Testis (tissue), 2 donors: ENCODE data around the gene ARHGDIB.

Experiments used
- CTCF ChIP-seq, 3 experiments: fragments of 450-650 bp in 2 of 3; fragments of 200-600 bp in 1 of 3; sonication (generic) in 1 of 3; IDR thresholded peaks; one replicate each; pipeline ENCODE4 v1.5.1; 2016 to 2019; ENCODE audit warnings: antibody characterized with exemption in 3 of 3, mild to moderate bottlenecking in 2 of 3, moderate library complexity in 1 of 3
- POLR2A ChIP-seq: fragments of 450-650 bp; IDR thresholded peaks from one replicate; pipeline ENCODE4 v1.6.1; 2017; ENCODE audit warnings: antibody characterized with exemption, mild to moderate bottlenecking, moderate library complexity

DNA sequence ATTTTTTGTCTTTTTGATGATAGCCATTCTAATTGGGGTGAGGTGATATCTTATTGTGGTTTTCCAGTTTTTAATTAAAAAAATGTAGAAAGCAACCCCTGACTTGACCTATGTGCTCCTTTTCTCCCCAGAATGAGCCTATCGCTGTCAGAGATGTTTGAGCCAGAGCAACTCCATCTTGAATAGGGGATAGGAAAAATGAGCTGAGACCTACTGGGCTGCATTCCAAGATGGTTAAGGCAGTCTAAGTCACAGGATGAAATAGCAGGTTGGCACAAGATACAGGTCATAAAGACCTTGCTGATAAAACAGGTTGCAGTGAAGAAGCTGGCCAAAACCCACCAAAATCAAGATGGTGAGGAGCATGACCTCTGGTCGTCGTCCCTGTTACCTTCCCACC lies 36.9 kb downstream of the ARHGDIB start:
- no peak for TF ChIP-seq POLR2A
- no peak for TF ChIP-seq CTCF (IDR thresholded peaks at IDR 0.05)
